DOHH2 (cell line): Measurements from ENCODE around the gene ZNF593.

Experiments used
- CTCF ChIP-seq: fragments of 200-600 bp; sonication (generic); IDR thresholded peaks from one replicate; pipeline ENCODE4 v1.5.1; 2014; ENCODE audit warnings: antibody characterized with exemption, mild to moderate bottlenecking, low read depth, low read length; ENCODE audit not compliant: poor library complexity, severe bottlenecking
- EZH2phosphoT487 ChIP-seq: fragments of 200-600 bp; sonication (generic); IDR thresholded peaks from 2 replicates; pipeline ENCODE4 v1.6.1; 2017; ENCODE audit warnings: borderline replicate concordance, mild to moderate bottlenecking, antibody characterized with exemption, low read length, moderate library complexity, mixed read lengths

- TF ChIP-seq CTCF, result no peak
- TF ChIP-seq EZH2phosphoT487, result no peak
Measured at GRCh38 chr1:26164861-26165842, 4.6 kb upstream of the ZNF593 start.
